Neutrophil (primary cell): ENCODE measurements around the gene MAN1A2.

Experiments
- H3K27ac ChIP-seq: fragments of 200-600 bp; sonication (generic); 2 replicates; pipeline ENCODE4 v1.5.1; 2016; ENCODE audit warnings: mild to moderate bottlenecking, moderate library complexity
- H3K27me3 ChIP-seq: fragments of 200-600 bp; sonication (generic); 2 replicates; pipeline ENCODE4 v1.6.0; 2016; ENCODE audit warnings: mild to moderate bottlenecking
- H3K36me3 ChIP-seq: fragments of 200-600 bp; sonication (generic); 2 replicates; pipeline ENCODE4 v1.5.1; 2017
- H3K4me1 ChIP-seq, 2 experiments: fragments of 200-600 bp in 1 of 2; sonication (generic) in 1 of 2; 1 replicate in 1 of 2; 2 replicates in 1 of 2; pipeline versions ENCODE4 v1.5.1 to v1.6.1; 2013 to 2016; ENCODE audit warnings: low read depth in 1 of 2, low read length in 1 of 2, mild to moderate bottlenecking in 1 of 2, moderate library complexity in 1 of 2; ENCODE audit not compliant: control insufficient read depth in 1 of 2, insufficient read depth in 1 of 2
- H3K4me3 ChIP-seq, 2 experiments: fragments of 200-600 bp in 1 of 2; sonication (generic) in 1 of 2; 1 replicate in 1 of 2; 2 replicates in 1 of 2; pipeline ENCODE4 v1.5.1; 2013 to 2016; ENCODE audit warnings: low read depth in 1 of 2, low read length in 1 of 2, mild to moderate bottlenecking in 1 of 2, moderate library complexity in 1 of 2
- H3K9me3 ChIP-seq: fragments of 200-600 bp; sonication (generic); 2 replicates; pipeline ENCODE4 v1.5.1; 2016
- TF ChIP-seq, protein P1 (sequence below): fragments of 200-600 bp; sonication (generic); IDR thresholded peaks from 2 replicates; pipeline ENCODE4 v1.5.1; 2016; ENCODE audit warnings: antibody characterized with exemption

Gene MAN1A2

DNA sequence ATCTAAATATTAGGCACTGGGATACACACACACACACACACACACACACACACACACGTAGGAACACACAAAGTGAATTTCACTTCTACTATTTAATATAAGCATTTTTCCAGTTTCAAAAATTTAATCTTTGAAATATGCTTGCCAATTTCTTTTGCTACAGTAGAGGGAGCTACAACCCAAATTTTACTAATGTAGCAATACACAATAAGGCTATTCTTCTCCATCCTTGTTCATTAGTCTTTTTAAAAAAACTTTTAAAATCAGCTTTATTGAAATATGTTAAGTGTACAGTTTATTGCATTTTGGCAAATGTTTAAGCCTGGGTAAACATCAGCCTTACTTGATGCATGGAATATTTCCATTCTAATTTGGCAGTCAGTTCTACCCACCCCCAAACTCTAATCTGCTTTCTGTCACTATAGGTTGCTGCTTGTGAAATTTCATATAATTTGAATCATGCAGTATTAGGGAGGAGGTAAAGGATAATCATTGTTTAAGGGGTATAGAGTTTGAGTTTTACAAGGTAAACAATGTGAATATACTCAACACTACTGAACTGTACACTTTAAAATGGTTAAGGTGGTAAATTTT lies 145.6 kb downstream of the MAN1A2 start:
- Histone ChIP-seq H3K9me3 (no peaks in the 10 kb centered on the region), H3K36me3 (no peaks in the 10 kb centered on the region), H3K27ac (no peak overlapping the region), H3K27me3 (no peaks in the 10 kb centered on the region), H3K4me1 (peaks cover 14 to 15% of the 10 kb centered on the region in 2 experiments), H3K4me3 (no peak overlapping the region)
- TF ChIP-seq, protein P1, sequence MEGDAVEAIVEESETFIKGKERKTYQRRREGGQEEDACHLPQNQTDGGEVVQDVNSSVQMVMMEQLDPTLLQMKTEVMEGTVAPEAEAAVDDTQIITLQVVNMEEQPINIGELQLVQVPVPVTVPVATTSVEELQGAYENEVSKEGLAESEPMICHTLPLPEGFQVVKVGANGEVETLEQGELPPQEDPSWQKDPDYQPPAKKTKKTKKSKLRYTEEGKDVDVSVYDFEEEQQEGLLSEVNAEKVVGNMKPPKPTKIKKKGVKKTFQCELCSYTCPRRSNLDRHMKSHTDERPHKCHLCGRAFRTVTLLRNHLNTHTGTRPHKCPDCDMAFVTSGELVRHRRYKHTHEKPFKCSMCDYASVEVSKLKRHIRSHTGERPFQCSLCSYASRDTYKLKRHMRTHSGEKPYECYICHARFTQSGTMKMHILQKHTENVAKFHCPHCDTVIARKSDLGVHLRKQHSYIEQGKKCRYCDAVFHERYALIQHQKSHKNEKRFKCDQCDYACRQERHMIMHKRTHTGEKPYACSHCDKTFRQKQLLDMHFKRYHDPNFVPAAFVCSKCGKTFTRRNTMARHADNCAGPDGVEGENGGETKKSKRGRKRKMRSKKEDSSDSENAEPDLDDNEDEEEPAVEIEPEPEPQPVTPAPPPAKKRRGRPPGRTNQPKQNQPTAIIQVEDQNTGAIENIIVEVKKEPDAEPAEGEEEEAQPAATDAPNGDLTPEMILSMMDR = no peak

DNA sequence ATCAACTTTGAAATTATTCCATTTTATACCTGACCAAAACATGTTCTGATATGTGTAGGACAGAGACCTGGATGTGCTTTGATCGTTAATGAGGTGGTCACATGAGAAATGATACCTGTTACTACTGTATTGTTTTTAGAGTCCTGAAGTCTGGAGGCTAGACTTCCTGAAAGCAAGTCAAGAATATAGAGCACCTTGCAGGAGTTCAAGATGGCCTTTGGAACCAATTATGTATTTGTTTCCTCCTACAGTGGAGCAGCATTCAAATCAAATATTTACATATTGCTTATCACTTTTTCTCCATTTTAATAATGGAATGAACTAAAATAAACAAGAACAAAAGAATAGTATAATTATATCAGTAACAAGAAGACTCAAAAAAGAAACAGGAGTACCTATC lies 155.9 kb downstream of the MAN1A2 start:
- Histone ChIP-seq H3K9me3 (no peaks in the 10 kb centered on the region), H3K4me3 (no peak overlapping the region), H3K4me1 (no peaks in the 10 kb centered on the region), H3K27ac (no peak overlapping the region), H3K36me3 (no peaks in the 10 kb centered on the region), H3K27me3 (no peaks in the 10 kb centered on the region)
- TF ChIP-seq, protein P1 = no peak

DNA sequence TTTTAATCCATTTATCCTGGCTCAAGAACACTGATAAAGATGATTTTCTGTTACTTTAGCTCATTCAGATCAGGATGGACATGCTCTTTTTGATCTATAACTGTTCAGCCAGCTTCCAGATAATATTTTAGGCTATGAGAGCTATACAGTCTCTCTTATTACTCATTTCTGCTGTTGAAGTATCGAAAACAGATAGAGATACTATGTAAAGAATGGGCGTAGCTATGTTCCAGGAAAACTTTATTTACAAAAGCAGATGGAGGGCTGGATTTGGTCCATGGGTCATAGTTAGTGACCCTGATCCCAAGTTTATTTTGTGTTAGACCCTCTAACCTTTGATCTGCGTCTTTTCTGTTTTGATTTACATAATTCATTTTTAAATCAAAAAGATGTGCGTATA lies 159.8 kb downstream of the MAN1A2 start:
- TF ChIP-seq, protein P1 = no peak
- H3K36me3 ChIP-seq = no peaks in the 10 kb centered on the region
- H3K4me3 ChIP-seq = no peak overlapping the region
- peaks cover 5 to 6% of the 10 kb centered on the region in 2 experiments for H3K4me1 ChIP-seq
- H3K27me3 ChIP-seq = no peaks in the 10 kb centered on the region
- no peak overlapping the region for H3K27ac ChIP-seq
- peaks cover 5% of the 10 kb centered on the region for H3K9me3 ChIP-seq

DNA sequence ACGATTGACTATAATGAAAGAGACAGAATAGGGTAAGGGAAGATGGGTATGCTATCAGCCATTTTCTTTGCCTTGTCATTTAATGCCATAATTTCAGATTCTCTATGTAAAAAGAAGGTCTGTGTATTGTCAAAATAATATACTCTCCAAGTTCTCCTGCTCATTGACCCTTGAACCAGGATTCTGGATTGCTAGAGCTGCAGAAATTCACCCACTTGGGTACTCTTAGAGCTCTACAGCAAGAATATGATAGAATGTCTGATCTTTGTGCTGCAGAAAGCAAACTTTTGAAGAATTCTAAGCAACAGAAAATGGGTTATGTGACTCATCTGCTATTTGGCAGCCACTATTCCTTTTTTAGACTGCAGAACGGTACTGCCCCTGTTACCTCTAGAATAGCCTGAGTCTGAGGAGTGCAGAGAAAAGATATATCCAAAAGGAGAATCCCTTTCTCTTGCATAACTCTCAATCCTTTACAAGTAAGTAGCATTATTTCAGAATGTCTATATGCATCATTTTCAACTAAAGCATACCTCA lies 160.4 kb downstream of the MAN1A2 start:
- no peak overlapping the region for H3K27ac ChIP-seq
- peaks cover 5 to 6% of the 10 kb centered on the region in 2 experiments for H3K4me1 ChIP-seq
- H3K4me3 ChIP-seq = no peak overlapping the region
- H3K9me3 ChIP-seq = peaks cover 5% of the 10 kb centered on the region
- no peaks in the 10 kb centered on the region for H3K27me3 ChIP-seq
- H3K36me3 ChIP-seq = no peaks in the 10 kb centered on the region
- TF ChIP-seq, protein P1 = no peak

DNA sequence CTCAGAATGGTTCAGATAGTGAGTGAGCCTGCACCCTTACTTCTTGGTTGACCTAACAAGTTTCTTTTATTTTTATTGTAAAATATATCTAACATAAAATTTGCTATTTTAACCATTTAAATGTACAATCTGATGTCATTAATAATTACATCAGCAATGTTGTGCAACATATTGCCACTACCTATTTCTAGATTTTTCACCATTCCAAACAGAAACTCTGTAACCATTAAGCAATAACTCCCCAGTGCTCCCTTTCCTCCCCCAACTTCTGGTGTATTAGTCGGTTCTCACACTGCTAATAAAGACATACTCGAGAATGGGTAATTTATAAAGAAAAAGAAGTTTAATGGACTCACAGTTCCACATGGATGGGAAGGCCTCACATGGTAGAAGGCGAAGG lies 162.4 kb downstream of the MAN1A2 start:
- H3K27me3 ChIP-seq = no peaks in the 10 kb centered on the region
- H3K4me3 ChIP-seq = no peak overlapping the region
- H3K36me3 ChIP-seq = no peaks in the 10 kb centered on the region
- TF ChIP-seq, protein P1 = no peak
- H3K4me1 ChIP-seq = peaks cover 5 to 6% of the 10 kb centered on the region in 2 experiments
- H3K27ac ChIP-seq = no peak overlapping the region
- peaks cover 5% of the 10 kb centered on the region for H3K9me3 ChIP-seq
